ENCODE measurements around the gene RPS4Y2. TPM values are rescaled to one million over a fixed set of nuclear protein-coding genes. Genes with fewer than 3 reads are reported as not detected.

Gene RPS4Y2
- total and polyA plus RNA-seq, 2 of the 13 experiments (the other 11 are each of a cell fraction or from before 2014, with no cell fraction given): not detected

GRCh38 chrY:20770755-20771154, 14.8 kb downstream of the RPS4Y2 start (continued):
- TF ChIP-seq ZBTB4 (CRISPR knock-in tag; IDR thresholded peaks at IDR 0.05; ENCODE audit: borderline replicate concordance) (no peak), ZBTB42 (CRISPR knock-in tag; IDR thresholded peaks at IDR 0.05) (no peak), ATF7-NPFF (CRISPR knock-in tag; IDR thresholded peaks at IDR 0.05; ENCODE audit: low read depth) (no peak)
- TF ChIP-seq, protein P1, sequence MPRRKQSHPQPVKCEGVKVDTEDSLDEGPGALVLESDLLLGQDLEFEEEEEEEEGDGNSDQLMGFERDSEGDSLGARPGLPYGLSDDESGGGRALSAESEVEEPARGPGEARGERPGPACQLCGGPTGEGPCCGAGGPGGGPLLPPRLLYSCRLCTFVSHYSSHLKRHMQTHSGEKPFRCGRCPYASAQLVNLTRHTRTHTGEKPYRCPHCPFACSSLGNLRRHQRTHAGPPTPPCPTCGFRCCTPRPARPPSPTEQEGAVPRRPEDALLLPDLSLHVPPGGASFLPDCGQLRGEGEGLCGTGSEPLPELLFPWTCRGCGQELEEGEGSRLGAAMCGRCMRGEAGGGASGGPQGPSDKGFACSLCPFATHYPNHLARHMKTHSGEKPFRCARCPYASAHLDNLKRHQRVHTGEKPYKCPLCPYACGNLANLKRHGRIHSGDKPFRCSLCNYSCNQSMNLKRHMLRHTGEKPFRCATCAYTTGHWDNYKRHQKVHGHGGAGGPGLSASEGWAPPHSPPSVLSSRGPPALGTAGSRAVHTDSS (CRISPR knock-in tag; conservative IDR thresholded peaks at IDR 0.05): no peak

DNA sequence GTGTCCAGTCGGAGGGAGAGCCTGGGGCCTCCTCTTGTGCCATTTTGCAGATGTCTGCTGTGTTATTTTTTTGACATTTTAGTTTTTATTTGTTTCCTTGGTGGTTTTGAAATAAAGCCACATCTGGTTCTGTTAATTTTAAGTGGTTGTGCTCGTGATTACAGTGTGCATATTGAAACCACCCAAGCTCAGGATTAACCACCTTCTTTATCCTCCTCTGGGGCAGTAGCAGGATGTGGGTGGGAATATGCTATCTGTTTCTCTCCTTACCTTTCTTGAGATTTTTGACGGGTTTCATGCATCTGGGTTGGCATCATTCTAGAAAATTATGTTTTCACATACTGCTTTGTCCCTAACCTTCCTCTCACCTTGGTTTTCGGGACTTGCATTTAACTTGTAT, 20.2 kb downstream of the RPS4Y2 start:
- Histone ChIP-seq H3K4me2 (ENCODE audit: low read depth, low read length) (no peak overlapping the region), H3K36me3 (replicated peaks in 1 of 2; ENCODE audit: control insufficient read depth in 1 of 2, insufficient read depth in 2 of 2, low read length in 2 of 2) (no peaks in the 10 kb centered on the region), H4K20me1 (ENCODE audit: insufficient read depth, low read length) (no peaks in the 10 kb centered on the region), H3K9me3 (ENCODE audit: low read length) (no peaks in the 10 kb centered on the region), H3K27me3 (ENCODE audit: control insufficient read depth in 1 of 2, insufficient read depth in 2 of 2, low read length in 2 of 2) (no peaks in the 10 kb centered on the region), H3K4me1 (ENCODE audit: insufficient read depth, low read length) (no peaks in the 10 kb centered on the region), H3K4me3 (replicated peaks in 1 of 3; ENCODE audit: insufficient read depth in 1 of 3, low read depth in 2 of 3, low read length in 3 of 3) (no peak overlapping the region), H3K27ac (ENCODE audit: extremely low read length, insufficient read depth, low read length) (no peak overlapping the region), H2AFZ (ENCODE audit: low read length) (no peak overlapping the region), H3K9ac (ENCODE audit: insufficient read depth, low read depth, low read length) (no peak overlapping the region), H3K79me2 (ENCODE audit: insufficient read depth, low read length) (no peaks in the 10 kb centered on the region)
- CTCF ChIA-PET (ENCODE audit: low intra/inter-chr PET ratio, low total read pairs): no interaction called here
- ATAC-seq (no peak), FAIRE-seq (no peak), DNase-seq (ENCODE audit: low spot score) (no peak)
- intact Hi-C loops (cut with micrococcal nuclease; ENCODE audit: unreplicated experiment) (no loop called here), in situ Hi-C loops (cut with HindIII; ENCODE audit: extremely low pct_ligation_motif_present, low pct_unique_long_range_greater_than_20kb) (no loop called here)
- no TSS peak for BruUV-seq (replicated peaks)
- 2% methylated on average over 4 of the region's 4 CpGs for WGBS (ENCODE audit: low lambda C conversion rate)
- POLR2A ChIA-PET: no interaction called here
- no peak for TF ChIP-seq KLF11 (CRISPR knock-in tag; IDR thresholded peaks at IDR 0.05)
- TF ChIP-seq NR2F2 (IDR thresholded peaks at IDR 0.05; ENCODE audit: borderline replicate concordance, low read depth): no peak
- no peak for TF ChIP-seq U2AF2 (IDR thresholded peaks at IDR 0.05; ENCODE audit: low read depth, low read length)
- TF ChIP-seq, protein P2, sequence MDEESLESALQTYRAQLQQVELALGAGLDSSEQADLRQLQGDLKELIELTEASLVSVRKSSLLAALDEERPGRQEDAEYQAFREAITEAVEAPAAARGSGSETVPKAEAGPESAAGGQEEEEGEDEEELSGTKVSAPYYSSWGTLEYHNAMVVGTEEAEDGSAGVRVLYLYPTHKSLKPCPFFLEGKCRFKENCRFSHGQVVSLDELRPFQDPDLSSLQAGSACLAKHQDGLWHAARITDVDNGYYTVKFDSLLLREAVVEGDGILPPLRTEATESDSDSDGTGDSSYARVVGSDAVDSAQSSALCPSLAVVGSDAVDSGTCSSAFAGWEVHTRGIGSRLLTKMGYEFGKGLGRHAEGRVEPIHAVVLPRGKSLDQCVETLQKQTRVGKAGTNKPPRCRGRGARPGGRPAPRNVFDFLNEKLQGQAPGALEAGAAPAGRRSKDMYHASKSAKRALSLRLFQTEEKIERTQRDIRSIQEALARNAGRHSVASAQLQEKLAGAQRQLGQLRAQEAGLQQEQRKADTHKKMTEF (CRISPR knock-in tag; IDR thresholded peaks at IDR 0.05): no peak
- TF ChIP-seq, protein P3, sequence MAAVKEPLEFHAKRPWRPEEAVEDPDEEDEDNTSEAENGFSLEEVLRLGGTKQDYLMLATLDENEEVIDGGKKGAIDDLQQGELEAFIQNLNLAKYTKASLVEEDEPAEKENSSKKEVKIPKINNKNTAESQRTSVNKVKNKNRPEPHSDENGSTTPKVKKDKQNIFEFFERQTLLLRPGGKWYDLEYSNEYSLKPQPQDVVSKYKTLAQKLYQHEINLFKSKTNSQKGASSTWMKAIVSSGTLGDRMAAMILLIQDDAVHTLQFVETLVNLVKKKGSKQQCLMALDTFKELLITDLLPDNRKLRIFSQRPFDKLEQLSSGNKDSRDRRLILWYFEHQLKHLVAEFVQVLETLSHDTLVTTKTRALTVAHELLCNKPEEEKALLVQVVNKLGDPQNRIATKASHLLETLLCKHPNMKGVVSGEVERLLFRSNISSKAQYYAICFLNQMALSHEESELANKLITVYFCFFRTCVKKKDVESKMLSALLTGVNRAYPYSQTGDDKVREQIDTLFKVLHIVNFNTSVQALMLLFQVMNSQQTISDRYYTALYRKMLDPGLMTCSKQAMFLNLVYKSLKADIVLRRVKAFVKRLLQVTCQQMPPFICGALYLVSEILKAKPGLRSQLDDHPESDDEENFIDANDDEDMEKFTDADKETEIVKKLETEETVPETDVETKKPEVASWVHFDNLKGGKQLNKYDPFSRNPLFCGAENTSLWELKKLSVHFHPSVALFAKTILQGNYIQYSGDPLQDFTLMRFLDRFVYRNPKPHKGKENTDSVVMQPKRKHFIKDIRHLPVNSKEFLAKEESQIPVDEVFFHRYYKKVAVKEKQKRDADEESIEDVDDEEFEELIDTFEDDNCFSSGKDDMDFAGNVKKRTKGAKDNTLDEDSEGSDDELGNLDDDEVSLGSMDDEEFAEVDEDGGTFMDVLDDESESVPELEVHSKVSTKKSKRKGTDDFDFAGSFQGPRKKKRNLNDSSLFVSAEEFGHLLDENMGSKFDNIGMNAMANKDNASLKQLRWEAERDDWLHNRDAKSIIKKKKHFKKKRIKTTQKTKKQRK (IDR thresholded peaks at IDR 0.05; ENCODE audit: low read length): no peak
- TF ChIP-seq, protein P4, sequence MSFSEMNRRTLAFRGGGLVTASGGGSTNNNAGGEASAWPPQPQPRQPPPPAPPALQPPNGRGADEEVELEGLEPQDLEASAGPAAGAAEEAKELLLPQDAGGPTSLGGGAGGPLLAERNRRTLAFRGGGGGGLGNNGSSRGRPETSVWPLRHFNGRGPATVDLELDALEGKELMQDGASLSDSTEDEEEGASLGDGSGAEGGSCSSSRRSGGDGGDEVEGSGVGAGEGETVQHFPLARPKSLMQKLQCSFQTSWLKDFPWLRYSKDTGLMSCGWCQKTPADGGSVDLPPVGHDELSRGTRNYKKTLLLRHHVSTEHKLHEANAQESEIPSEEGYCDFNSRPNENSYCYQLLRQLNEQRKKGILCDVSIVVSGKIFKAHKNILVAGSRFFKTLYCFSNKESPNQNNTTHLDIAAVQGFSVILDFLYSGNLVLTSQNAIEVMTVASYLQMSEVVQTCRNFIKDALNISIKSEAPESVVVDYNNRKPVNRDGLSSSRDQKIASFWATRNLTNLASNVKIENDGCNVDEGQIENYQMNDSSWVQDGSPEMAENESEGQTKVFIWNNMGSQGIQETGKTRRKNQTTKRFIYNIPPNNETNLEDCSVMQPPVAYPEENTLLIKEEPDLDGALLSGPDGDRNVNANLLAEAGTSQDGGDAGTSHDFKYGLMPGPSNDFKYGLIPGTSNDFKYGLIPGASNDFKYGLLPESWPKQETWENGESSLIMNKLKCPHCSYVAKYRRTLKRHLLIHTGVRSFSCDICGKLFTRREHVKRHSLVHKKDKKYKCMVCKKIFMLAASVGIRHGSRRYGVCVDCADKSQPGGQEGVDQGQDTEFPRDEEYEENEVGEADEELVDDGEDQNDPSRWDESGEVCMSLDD (CRISPR knock-in tag; IDR thresholded peaks at IDR 0.05; ENCODE audit: borderline replicate concordance): no peak
- no peak for TF ChIP-seq REL (CRISPR knock-in tag; conservative IDR thresholded peaks at IDR 0.05)

Measured in HepG2 (cell line).